Stimulated activated naive CD8-positive, alpha-beta T cell treated with anti-CD3 and anti-CD28 coated beads, Interleukin-15, amount 100 ng/mL, for 72 hours (primary cell): ENCODE results near the gene SPTLC3.

ENCODE experiments used
- ATAC-seq: fragments of 150-1000 bp; cut with Tn5 transposase; 2 replicates; pipeline ENCODE4 v1.10.0; 2021; ENCODE audit warnings: mild to moderate bottlenecking, moderate library complexity
- DNase-seq, 2 donors: peaks; one replicate each; pipeline ENCODE4 v3.0.0; 2021 to 2022
- H3K27ac Mint-ChIP-seq, 2 donors: one replicate each; pipeline ENCODE4 v1.8.0; 2022; ENCODE audit warnings: mild to moderate bottlenecking in 2 of 2, mixed read lengths in 2 of 2, moderate library complexity in 2 of 2
- H3K27me3 Mint-ChIP-seq: one replicate; pipeline ENCODE4 v1.8.0; 2022; ENCODE audit warnings: mixed read lengths
- H3K4me1 Mint-ChIP-seq: one replicate; pipeline ENCODE4 v1.8.0; 2022; ENCODE audit warnings: mild to moderate bottlenecking, mixed read lengths
- H3K4me3 Mint-ChIP-seq, 2 donors: one replicate each; pipeline ENCODE4 v1.8.0; 2022; ENCODE audit warnings: mild to moderate bottlenecking in 2 of 2, mixed read lengths in 2 of 2, moderate library complexity in 1 of 2
- H3K9me3 Mint-ChIP-seq, 2 donors: one replicate each; pipeline ENCODE4 v1.8.0; 2022; ENCODE audit warnings: mixed read lengths in 2 of 2

Gene SPTLC3

DNA sequence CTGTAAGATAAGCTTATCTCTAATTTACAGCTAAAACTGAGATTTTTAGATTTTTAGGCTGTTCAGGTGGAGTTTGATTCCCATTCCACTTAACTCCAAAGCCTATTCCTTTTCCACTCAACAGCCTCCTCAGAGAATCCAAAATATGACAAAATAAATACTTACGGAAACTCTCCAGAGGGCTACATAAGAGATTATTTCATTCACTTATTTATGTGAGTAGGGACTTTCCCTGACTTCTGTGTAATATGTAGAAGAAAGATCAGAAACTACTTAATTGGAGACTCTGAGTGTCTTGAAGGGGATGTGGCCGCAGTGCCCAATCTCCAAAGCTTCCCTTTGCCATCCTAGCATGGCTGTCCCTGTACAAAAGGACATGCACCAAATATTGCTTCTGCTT lies 140.2 kb downstream of the SPTLC3 start:
- H3K4me1 Mint-ChIP-seq = no peaks in the 10 kb centered on the region
- peaks cover 12% of the 10 kb centered on the region for H3K27me3 Mint-ChIP-seq
- peaks cover 0 to 4% of the 10 kb centered on the region in 2 donors for H3K9me3 Mint-ChIP-seq
- H3K4me3 Mint-ChIP-seq = no peak overlapping the region
- no peak overlapping the region for H3K27ac Mint-ChIP-seq
- no peak for DNase-seq
- no peak for ATAC-seq

DNA sequence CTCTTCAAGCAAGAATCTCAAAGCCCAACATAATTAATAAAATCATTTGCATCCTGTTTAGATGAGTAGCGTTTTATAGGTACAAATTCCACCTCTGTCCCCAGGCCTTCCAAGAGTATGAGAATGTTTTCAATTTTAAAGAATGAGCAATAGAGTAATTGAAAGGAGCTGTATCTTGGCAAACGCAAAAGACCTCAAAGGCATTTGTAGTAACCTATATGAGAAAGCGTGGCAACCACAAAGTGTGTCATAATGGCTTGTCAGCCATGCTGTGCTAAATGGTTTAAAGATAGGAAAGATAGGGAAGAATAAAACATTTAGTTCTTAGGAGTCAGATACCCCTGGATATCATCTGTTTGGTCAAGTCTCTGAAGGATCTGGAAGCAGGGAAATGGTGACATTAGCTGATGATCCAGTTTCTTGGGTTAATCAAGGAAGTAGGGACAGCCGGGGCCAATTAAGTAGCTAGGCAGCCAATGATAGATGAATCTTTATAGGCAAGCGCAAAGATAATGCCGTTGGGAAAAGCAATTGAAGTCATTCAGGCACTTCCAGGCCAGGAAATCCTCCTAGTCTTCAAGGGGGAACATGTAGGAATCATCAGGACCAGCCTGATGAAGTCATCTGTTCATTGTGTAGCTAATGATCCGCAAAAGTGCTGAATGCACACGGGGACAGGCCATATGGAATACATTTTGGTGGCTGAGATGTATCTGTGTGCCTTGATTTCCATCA lies 140.8 kb downstream of the SPTLC3 start:
- H3K27me3 Mint-ChIP-seq = peaks cover 12% of the 10 kb centered on the region
- no peaks in the 10 kb centered on the region for H3K4me1 Mint-ChIP-seq
- no peaks in the 10 kb centered on the region for H3K9me3 Mint-ChIP-seq
- ATAC-seq = no peak
- H3K27ac Mint-ChIP-seq = no peak overlapping the region
- H3K4me3 Mint-ChIP-seq = no peak overlapping the region
- DNase-seq = no peak

DNA sequence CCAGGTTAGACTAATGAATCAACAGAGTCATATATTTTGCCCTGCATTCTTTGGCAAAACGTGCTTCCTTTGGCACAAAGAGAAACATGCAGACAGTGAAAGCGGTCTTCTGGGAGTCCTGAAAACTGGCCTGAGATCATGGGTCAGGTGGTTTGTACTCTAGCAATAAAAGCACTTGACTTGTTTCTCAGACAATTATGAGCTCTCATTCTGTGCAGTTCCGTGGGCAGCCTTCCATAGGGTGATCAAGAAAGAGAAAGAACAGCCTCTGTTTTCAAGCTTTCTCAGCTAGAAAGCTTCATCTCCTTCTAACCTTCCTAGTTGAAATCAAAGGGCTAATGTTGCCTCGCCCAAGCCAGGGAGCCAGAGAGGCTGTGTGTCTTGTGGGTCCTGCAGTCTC lies 149.6 kb downstream of the SPTLC3 start:
- Mint-ChIP-seq H3K9me3 (no peaks in the 10 kb centered on the region), H3K27me3 (no peaks in the 10 kb centered on the region), H3K27ac (no peak overlapping the region), H3K4me1 (no peaks in the 10 kb centered on the region), H3K4me3 (no peak overlapping the region)
- DNase-seq (no peak), ATAC-seq (no peak)

DNA sequence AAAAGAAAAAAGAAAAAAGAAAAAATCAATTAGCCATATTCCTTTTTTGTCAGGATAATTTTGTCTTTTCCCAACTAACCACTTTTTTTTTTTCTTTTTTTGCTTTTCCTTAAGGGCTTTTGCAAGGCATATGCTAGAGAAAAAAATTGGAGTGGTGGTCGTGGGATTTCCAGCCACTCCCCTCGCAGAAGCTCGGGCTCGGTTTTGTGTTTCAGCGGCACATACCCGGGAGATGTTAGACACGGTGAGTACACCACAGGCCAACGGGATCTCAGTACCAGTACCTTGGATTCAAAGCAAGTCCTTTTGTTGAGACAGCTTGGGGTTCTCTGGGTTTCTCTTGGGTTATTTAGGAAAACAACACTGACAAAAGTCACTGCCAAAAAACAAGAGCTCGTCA lies 151.1 kb downstream of the SPTLC3 start:
- Mint-ChIP-seq H3K27ac (no peak overlapping the region), H3K4me3 (no peak overlapping the region), H3K4me1 (no peaks in the 10 kb centered on the region), H3K9me3 (no peaks in the 10 kb centered on the region), H3K27me3 (no peaks in the 10 kb centered on the region)
- no peak for DNase-seq
- no peak for ATAC-seq

DNA sequence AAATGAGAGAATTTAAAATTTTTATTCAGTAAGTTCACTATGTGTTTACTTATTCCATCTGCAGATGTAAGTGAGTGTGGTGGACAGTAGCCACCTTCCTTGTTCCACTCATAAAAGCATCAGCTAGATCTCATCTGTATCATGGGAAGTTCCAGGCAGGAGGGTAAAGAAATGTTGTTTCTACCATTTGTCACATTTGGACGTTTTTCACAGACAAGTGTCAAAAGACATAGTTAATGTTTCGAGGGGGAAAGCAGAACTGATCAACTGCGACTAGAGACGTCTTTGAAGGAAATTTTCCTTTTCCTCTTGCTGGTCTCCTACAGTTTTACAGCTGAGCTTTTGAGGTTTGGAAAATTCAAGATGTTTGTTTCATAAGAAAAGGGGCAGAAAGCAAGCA lies 156.4 kb downstream of the SPTLC3 start:
- H3K27me3 Mint-ChIP-seq = no peaks in the 10 kb centered on the region
- no peak for DNase-seq

DNA sequence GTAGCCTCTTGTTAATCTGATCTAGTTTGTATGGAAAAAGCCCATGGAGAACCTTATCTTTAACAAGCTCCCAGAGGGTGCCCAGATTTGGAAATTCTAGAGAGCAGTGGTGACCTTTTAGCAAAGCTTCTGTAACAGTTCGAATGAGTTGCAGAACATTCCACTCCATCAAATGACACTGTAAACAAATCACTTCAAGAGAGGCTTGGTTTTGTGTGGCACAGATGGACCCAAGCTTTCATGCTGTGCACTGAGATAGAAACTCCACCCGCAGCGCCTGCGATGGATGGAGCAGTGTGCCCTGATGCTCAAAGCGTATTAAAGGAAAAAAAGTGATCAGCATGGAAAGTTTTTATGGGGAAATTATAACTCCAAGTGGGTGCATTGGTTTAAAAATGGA lies 157.2 kb downstream of the SPTLC3 start:
- DNase-seq = no peak
- peak overlapping the region in 1 of 2 donors; percentile 46 for H3K27ac Mint-ChIP-seq
- H3K27me3 Mint-ChIP-seq = no peaks in the 10 kb centered on the region
- no peak for ATAC-seq
- no peaks in the 10 kb centered on the region for H3K9me3 Mint-ChIP-seq
- no peak overlapping the region for H3K4me3 Mint-ChIP-seq
- H3K4me1 Mint-ChIP-seq = no peaks in the 10 kb centered on the region

More for the DNA sequence above, 156.4 kb downstream of the SPTLC3 start:
- Mint-ChIP-seq H3K4me3 (no peak overlapping the region), H3K4me1 (no peaks in the 10 kb centered on the region), H3K9me3 (no peaks in the 10 kb centered on the region), H3K27ac (no peak overlapping the region)
- ATAC-seq = no peak

DNA sequence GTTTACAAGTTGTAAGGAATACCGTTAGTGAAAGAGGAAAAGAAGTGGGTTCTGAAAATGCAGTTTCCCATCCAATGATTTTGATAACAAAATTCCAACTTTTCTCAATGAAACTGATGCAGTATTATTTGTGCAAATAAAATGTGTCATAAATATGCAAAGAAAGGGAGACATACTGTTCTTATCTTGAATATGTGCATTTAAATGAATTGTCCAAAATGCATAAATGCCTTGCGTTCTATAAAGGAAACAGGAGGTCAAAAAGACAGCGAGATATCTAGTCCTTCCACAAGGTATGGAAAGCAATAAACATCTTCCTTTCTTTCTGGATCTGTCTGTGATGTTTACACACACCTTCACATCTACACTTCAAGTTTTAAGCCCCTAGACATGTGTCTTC lies 157.7 kb downstream of the SPTLC3 start:
- Mint-ChIP-seq H3K4me3 (no peak overlapping the region), H3K9me3 (no peaks in the 10 kb centered on the region), H3K4me1 (no peaks in the 10 kb centered on the region), H3K27me3 (no peaks in the 10 kb centered on the region), H3K27ac (no peak overlapping the region)
- ATAC-seq (no peak), DNase-seq (no peak)

DNA sequence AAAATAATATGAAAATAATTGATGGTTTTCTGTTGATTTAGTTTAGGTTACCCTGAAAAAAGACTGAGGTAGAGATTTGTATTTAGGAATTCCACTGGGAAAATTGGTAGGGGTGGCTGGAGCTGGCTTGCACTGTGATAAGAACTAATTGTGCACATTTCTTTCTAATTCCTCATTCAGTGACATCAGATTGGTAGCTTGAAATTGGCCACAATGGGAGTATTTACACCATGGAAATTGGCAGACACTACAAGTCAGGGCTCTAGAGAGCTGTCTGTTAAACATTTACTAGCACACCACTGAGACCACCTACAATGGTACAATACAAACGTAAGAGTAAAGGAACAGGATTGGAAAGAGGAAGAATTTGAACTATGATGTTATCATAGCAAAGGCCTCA lies 160.3 kb downstream of the SPTLC3 start:
- H3K27me3 Mint-ChIP-seq = no peaks in the 10 kb centered on the region
- H3K27ac Mint-ChIP-seq = no peak overlapping the region
- H3K9me3 Mint-ChIP-seq = no peaks in the 10 kb centered on the region
- DNase-seq (no peak), ATAC-seq (no peak)
- no peak overlapping the region for H3K4me3 Mint-ChIP-seq
- H3K4me1 Mint-ChIP-seq = no peaks in the 10 kb centered on the region

DNA sequence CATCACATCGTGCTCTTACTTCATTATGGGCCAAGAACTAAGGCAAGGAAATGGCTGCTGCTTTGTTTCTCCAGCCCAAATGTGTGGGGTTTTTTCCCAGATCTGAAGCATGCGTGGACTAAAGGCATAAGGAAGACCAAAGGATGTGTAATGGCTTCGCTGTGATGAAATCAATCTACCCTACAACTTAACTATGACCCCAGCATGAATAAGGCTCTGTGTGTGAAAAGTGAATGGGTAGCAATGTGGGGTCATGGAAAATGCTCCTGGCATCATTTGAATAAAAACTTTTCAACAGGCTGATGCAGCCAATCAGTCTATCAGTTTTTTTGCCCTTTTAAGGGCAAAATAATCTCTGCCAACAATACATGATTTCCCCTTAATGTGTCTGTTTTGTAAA lies 162.0 kb downstream of the SPTLC3 start:
- Mint-ChIP-seq H3K9me3 (no peaks in the 10 kb centered on the region), H3K27ac (peak overlapping the region in 1 of 2 donors; percentile 12), H3K27me3 (no peaks in the 10 kb centered on the region), H3K4me1 (no peaks in the 10 kb centered on the region), H3K4me3 (no peak overlapping the region)
- ATAC-seq (no peak), DNase-seq (no peak)

DNA sequence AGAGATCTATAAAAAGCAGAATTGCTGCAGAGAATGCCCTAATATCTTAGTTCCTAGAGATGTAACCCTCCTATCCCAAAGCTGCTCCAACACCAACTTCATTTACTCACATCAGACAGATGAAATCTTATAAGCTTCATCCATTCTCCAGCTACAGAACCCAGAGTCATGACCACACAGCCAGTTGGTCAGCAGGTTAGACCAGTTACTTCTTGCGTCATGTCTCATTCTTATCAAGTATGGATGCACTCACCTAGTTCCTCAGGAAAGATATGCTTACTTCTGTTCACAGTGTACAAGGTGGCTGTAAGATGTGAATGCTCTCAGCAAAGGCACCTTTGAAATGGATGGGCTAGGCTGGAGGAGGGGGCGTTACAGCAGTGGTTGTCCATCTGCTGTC lies 164.4 kb downstream of the SPTLC3 start:
- no peak overlapping the region for H3K27ac Mint-ChIP-seq

DNA sequence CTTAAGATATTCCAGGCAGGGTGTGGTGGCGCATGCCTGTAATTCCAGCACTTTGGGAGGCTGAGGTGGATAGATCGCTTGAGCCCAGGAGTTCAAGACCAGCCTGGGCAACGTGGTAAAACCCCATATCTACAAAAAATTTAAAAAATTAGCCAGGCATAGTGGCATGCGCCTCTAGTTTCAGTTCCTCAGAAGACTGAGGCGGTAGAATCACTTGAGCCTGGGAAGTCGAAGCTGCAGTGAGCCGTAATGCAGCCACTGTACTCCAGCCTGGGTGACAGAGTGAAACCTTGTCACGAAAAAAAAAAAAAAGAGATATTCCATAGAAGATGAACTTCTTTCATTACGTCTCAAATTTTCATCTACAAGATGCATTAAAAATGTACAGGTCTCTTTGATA lies 165.6 kb downstream of the SPTLC3 start:
- H3K4me1 Mint-ChIP-seq = no peaks in the 10 kb centered on the region

More for the DNA sequence above, 164.4 kb downstream of the SPTLC3 start:
- Mint-ChIP-seq H3K27me3 (peaks cover 19% of the 10 kb centered on the region), H3K4me3 (no peak overlapping the region), H3K9me3 (peaks cover 0 to 20% of the 10 kb centered on the region in 2 donors), H3K4me1 (no peaks in the 10 kb centered on the region)
- DNase-seq = no peak
- no peak for ATAC-seq

DNA sequence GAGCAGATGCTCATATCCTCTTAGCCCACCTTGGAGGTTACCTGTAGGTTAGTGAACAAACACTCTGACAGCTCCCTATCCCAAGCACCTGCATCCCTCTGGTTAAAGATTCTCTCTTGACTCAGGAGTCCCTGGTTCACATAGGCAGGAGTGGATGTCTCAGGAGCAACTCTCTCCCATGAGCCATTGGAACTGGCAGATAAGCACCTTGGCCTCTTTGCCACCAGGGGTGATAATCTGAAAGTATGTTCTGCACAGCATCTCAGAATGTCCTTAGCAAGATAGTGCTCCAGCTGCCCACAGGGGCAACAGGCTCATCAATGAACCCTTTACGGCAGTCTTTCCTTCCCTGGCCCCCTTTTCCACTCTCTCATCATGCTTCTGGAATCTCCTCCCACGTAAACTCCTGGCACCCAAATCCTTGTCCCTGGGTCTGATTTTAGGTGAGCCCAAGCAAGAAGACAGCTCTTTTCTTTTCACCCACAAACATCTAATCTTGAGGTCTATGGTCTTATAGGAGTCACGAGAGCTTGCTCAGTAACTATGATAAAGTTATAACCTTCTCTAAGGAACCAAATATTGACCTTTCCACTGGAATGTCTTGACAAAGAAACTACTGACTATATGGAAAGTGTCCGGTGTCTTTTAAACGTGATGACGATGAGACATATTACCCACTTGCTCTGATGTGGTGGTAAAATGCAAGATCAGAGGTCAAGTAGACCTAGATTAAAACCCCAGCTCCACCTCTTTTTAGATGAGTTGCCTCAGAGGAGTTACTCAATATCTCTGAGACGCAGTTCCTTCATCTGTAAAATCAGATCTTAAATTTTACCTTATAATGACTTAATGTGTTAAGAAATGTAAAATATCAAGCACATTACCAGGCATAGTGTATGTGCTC lies 172.5 kb downstream of the SPTLC3 start:
- Mint-ChIP-seq H3K4me3 (no peak overlapping the region), H3K4me1 (peaks cover 22% of the 10 kb centered on the region), H3K27me3 (peaks cover 26% of the 10 kb centered on the region), H3K27ac (no peak overlapping the region), H3K9me3 (peaks cover 2 to 34% of the 10 kb centered on the region in 2 donors)
- ATAC-seq (peak; percentile 50), DNase-seq (no peak)

More for the DNA sequence above, 165.6 kb downstream of the SPTLC3 start:
- Mint-ChIP-seq H3K27ac (no peak overlapping the region), H3K9me3 (peaks cover 0 to 23% of the 10 kb centered on the region in 2 donors), H3K27me3 (peaks cover 20% of the 10 kb centered on the region), H3K4me3 (no peak overlapping the region)
- DNase-seq (no peak), ATAC-seq (no peak)

DNA sequence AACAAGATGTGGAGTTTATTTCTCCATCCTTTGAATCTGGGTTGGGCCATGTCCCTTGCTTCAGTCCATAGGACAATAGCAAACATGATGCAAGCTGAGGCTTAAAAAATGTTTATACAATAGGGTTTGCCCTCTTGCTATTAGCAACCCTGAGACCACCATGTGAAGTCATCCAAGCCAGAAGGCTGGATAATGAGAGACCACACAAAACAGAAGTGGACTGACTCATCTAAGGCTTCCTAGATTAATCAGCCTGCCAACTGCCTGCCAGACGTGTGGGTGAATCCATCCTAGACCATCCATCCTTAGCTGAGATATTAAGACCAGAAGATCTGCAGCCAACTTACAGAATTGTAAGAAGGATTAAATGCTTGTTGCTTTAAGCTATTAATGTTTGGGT lies 174.2 kb downstream of the SPTLC3 start:
- ATAC-seq (peak; percentile 97), DNase-seq (peak; percentile 3 to 57)
- H3K4me3 Mint-ChIP-seq = no peak overlapping the region
- peaks cover 8% of the 10 kb centered on the region for H3K27me3 Mint-ChIP-seq
- H3K27ac Mint-ChIP-seq = peak overlapping the region in 1 of 2 donors; percentile 70
- H3K9me3 Mint-ChIP-seq = peaks cover 10 to 27% of the 10 kb centered on the region in 2 donors
- H3K4me1 Mint-ChIP-seq = peaks cover 22% of the 10 kb centered on the region

DNA sequence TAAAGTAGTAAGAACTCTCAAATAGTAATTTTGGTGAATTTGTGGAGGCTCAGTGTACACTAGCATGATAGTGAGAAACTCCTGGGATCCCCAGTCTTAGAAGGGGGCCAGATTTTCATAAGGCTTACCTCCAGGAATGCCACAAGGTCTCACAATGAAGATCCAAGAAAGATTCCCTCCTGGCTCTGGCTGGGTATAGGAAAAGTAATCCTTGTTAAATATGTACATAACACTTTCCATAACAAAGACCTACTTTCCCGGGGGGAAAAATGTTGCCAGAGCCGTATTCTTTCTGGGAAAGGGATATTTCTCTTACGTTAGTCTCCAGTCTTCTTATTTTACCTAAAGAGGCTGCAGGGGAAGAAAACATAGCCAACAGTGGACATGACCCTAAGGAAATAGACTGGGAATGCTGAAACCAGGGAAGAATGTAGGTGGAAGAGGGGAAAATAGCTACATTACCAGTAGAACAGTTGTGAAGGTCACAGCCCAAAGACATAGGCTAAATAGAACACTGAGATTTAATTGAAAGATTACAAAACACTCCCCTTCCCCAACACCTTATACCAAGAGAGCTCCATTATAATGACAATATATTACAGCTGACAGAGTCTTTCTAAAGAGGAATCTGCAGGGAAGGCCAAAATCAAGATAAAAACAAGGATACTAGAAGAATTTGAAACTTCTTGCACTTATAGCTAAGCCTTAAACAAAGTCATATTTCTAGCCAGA lies 177.4 kb downstream of the SPTLC3 start:
- Mint-ChIP-seq H3K4me3 (no peak overlapping the region), H3K9me3 (peaks cover 10 to 21% of the 10 kb centered on the region in 2 donors), H3K27ac (no peak overlapping the region), H3K27me3 (peaks cover 6% of the 10 kb centered on the region), H3K4me1 (peaks cover 18% of the 10 kb centered on the region)
- DNase-seq (no peak), ATAC-seq (no peak)

DNA sequence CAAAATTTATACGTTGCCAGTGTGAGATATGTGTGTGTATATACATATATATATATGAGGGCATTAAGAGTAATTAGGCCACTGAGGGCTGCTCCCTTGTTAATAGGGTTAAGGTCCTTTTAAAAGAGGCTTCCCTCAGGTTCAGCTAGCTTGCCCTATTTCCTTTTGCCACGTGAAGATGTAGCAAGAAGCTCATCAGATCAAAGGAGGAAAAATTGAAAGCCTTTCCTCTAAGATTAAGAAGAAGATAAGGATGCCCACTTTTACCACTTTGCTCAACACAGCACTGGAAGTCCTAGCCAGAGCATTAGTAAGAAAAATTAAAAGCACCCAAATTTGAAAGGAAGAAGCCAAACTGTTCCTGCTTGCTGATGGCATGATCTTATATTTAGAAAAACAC lies 179.1 kb downstream of the SPTLC3 start:
- no peaks in the 10 kb centered on the region for H3K27me3 Mint-ChIP-seq
- peaks cover 2% of the 10 kb centered on the region for H3K4me1 Mint-ChIP-seq
- ATAC-seq (no peak), DNase-seq (no peak)
- H3K4me3 Mint-ChIP-seq = no peak overlapping the region
- H3K9me3 Mint-ChIP-seq = peaks cover 10 to 21% of the 10 kb centered on the region in 2 donors
- no peak overlapping the region for H3K27ac Mint-ChIP-seq
